NCI-H82 treated with DMSO at 0.1 percent for 48 hours (cell line): ENCODE results near the gene PLSCR3.

Experiments used
- DNase-seq: peaks from one replicate; lab custom pipeline; 2025; ENCODE audit not compliant: unreplicated experiment; lab: John Stamatoyannopoulos, UW

PLSCR3 gene

GRCh38 chr17:7407082-7407481 is 12.8 kb upstream of the PLSCR3 start:
- no peak for DNase-seq

DNA sequence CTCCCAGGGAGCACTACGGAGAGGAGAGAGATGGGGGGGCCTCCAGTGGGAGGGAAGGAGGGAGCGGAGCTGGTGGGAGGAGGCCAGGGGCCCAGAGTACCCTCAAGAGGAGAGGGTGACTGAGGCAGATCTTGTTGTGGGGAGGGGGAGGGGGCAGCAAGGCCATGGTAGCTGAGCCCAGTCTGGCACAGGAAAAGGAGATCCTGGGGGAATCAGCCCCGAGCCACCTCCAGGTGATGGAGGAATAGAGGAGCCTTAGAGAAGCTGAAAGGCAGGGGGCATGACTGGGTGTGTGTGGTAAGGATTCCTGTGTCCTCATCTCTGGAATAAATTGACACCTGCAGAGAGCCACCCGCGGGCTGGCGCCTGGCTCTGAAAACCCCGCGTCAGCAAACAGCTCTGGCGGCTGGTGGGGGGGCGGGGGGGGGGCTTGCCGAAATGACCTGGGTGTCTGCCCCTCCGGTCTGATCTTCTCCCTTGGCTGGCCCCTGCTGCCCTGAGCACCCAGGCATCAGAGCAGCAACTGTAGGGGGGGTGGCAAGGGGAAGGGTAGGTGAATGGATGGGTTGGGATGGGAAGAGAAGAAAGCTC is 12.0 kb upstream of the PLSCR3 start:
- no peak for DNase-seq

GRCh38 chr17:7405350-7406234 is 11.3 kb upstream of the PLSCR3 start:
- DNase-seq: peak; percentile 17

- peak; percentile 18 for DNase-seq
Observed at GRCh38 chr17:7404737-7405349, 10.5 kb upstream of the PLSCR3 start.

DNA sequence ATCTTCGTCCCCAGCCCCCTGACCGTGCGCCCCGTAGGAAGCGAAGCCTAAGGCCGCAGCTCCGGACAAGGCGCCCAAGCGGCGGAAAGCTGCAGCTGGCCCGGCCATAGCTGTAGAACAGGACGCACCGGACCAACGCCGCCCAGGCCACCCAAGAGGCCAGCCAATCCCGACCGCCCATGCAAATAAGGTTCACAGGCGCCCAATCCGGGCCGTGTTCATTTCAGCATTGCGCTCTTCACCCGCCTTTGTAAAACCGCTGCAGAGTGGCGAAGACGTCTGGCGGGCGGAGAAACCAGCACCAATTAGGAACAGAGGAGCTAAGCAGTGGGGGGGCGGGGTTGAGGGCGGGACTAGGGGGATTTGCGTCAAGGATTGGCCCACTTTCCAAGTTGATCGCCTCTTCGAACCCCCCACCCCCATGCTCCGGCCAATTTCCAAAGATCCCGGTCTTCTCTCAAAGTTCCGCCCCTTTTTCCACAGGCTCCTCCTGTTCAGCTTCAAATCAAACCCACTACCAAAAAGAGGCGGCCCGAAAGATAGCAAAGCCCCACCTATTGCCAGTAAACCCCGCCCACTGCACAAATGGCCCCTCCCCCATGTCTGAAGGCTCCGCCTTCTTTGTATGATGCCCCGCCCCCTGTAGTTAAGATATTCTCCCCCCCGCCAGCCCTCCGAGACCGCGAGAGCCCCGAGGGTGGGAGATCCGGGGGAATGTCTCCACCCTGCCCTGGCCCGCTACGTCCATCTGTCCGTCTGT is 9.8 kb upstream of the PLSCR3 start, which contains the start of gene TMEM256:
Gene TMEM256 (minus strand): TSS at position 121 of the 760 bp plus-strand sequence. CDS start 13 bp downstream, at position 108.
- DNase-seq: peak; percentile 99

DNA sequence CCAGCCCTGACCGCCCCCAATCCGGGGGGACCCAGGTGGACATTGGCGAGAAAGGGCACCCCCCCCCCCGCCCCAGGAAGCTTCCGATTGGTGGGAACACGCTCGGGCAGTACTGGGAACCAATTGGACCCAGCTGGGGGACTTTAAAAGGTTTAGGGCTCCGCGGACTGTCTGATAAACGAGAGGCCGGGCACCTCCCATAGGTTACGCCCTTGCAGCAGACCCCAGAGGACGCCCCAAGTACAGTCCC is 9.3 kb upstream of the PLSCR3 start:
- DNase-seq: peak; percentile 81

- DNase-seq: no peak
Observed at GRCh38 chr17:7403043-7403726, 8.9 kb upstream of the PLSCR3 start.

GRCh38 chr17:7398612-7399011 is 4.3 kb upstream of the PLSCR3 start:
- no peak for DNase-seq

DNA sequence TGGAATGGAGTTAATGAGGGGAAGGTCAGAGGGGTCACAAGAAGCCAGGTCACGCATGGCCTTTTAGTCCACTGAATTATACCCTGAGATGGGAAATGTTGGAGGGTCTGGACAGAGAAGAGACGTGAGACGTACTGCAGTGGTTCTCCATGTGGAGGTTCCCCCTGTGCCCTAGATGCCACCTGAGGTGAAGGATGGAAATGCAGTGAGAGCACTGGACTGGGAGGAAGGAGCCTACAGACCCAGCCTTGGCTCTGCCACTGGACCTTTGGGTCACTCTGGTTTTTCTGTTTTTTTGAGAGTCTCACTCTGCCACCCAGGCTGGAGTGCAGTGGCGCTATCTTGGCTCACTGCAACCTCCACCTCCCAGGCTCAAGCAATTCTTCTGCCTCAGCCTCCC is 1.8 kb upstream of the PLSCR3 start:
- DNase-seq: no peak

- DNase-seq: peak; percentile 19
Observed at GRCh38 chr17:7393613-7394451, 493 bp downstream of the PLSCR3 start.

- no peak for DNase-seq
Observed at GRCh38 chr17:7392696-7393612, 1.4 kb downstream of the PLSCR3 start.

GRCh38 chr17:7391307-7391706 is 3.0 kb downstream of the PLSCR3 start:
- no peak for DNase-seq

DNA sequence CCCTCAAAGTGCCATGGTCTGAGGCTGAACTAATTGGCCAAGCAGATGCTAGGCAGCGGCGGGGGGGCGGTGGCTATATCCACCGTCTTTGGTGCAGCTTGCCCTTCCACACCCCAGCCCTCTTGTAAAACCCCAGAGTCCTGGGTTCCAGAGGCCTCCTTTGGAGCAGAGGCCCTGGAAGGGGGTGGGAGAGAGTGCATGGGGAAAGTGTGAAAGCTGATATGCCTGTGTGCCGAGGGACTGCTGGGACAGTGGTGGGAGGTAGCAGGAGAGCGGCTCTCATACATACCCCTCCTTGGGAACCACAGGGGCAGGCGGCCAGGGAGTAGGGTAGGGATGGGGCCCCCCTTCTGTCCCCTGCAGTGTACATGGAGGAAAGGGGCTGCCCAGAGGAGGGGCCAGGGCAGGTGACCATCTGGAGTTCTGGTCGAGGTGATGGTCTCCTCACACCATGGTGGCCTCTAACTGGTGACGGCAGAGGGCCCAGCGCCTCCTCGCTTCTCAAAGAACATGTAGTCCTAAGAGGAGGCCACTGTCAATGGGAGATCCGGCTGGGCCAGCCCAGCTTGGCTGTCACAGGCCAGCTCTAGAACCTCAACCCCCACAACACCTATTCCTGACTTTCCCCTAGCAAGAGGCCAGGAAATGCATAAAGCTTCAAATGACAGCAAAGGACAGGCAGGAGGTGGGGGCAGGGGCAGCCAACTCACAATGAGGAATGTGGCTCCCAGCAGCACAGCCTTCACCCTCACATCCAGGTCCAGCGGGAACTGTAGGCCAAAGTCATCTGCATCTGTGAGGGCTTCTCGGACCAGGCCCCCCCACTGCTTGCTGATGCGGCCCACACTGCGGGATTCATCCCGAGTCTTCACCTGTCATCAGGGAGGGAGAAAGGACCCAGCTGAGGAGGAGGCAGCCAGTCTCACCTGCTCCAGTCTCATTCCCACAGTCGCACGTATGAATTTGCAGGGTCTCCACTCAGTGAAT is 4.1 kb downstream of the PLSCR3 start:
- no peak for DNase-seq

GRCh38 chr17:7388856-7389255 is 5.5 kb downstream of the PLSCR3 start:
- no peak for DNase-seq

DNA sequence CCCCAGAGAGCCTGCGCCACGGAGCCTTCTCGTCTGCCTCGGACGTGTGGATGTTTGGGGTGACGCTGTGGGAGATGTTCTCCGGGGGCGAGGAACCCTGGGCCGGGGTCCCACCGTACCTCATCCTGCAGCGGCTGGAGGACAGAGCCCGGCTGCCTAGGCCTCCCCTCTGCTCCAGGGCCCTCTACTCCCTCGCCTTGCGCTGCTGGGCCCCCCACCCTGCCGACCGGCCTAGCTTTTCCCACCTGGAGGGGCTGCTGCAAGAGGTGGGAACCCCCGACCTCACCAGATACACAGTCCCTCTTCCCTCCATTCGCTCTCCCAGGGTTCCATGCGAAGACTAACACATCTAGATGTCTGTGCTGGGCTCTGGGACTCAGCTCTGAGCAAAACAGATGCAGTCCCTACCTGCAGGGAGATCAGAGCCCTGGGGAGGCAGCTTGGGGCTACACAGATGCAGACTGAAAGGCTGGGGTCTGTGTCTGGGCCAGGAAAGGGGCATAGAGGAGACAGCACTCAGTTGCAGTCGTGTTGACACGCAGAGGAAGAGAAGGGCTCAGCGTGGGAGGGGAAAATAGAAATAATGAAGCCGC is 9.7 kb downstream of the PLSCR3 start:
- DNase-seq: no peak

- peak; percentile 16 for DNase-seq
Observed at GRCh38 chr17:7383742-7384488, 10.4 kb downstream of the PLSCR3 start.

DNA sequence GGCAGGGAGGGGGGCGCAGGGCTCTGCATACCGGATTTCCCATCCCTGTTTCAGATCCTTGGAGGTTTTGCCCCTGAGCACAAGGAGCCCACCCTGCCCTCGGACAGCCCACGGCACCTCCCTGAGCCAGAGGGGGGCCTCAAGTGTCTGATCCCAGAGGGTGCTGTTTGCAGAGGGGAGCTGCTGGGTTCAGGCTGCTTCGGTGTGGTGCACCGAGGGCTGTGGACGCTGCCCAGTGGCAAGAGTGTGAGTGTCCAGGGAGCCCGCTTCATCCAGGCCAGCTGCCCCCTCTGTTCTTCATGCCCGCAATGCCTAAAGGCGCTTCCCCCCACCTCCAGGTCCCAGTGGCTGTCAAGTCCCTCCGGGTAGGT is 11.0 kb downstream of the PLSCR3 start:
- DNase-seq: no peak
